Measurements from ENCODE around the gene ZBTB20.

ZBTB20 gene

GRCh38 chr3:114504941-114505628, 642.0 kb downstream of the ZBTB20 start:
- no peak for TF ChIP-seq CTCF (IDR thresholded peaks at IDR 0.05; ENCODE audit: low read depth, low read length, missing control alignments)
- no peak for DNase-seq (ENCODE audit: extremely low read depth, low read depth)
- H3K4me3 ChIP-seq (replicated peaks; ENCODE audit: low read depth, low read length) = no peak overlapping the region

- no peak for DNase-seq (ENCODE audit: extremely low read depth, low read depth)
- no peak overlapping the region for H3K4me3 ChIP-seq (replicated peaks; ENCODE audit: low read depth, low read length)
- no peak for TF ChIP-seq CTCF (IDR thresholded peaks at IDR 0.05; ENCODE audit: low read depth, low read length, missing control alignments)
These were observed 644.9 kb downstream of the ZBTB20 start for GRCh38 chr3:114502204-114502603.

GRCh38 chr3:114499976-114500375, 647.1 kb downstream of the ZBTB20 start:
- no peak overlapping the region for H3K4me3 ChIP-seq (replicated peaks; ENCODE audit: low read depth, low read length)
- no peak for TF ChIP-seq CTCF (IDR thresholded peaks at IDR 0.05; ENCODE audit: low read depth, low read length, missing control alignments)
- no peak for DNase-seq (ENCODE audit: extremely low read depth, low read depth)

GRCh38 chr3:114498539-114499370, 648.3 kb downstream of the ZBTB20 start:
- H3K4me3 ChIP-seq (replicated peaks; ENCODE audit: low read depth, low read length) = no peak overlapping the region
- peak; percentile 52 for DNase-seq (ENCODE audit: extremely low read depth, low read depth)
- no peak for TF ChIP-seq CTCF (IDR thresholded peaks at IDR 0.05; ENCODE audit: low read depth, low read length, missing control alignments)

GRCh38 chr3:114496874-114497273, 650.2 kb downstream of the ZBTB20 start:
- peak; percentile 31 for DNase-seq (ENCODE audit: extremely low read depth, low read depth)
- no peak overlapping the region for H3K4me3 ChIP-seq (replicated peaks; ENCODE audit: low read depth, low read length)
- TF ChIP-seq CTCF (IDR thresholded peaks at IDR 0.05; ENCODE audit: low read depth, low read length, missing control alignments) = no peak

GRCh38 chr3:114496466-114496865, 650.6 kb downstream of the ZBTB20 start:
- no peak overlapping the region for H3K4me3 ChIP-seq (replicated peaks; ENCODE audit: low read depth, low read length)
- DNase-seq (ENCODE audit: extremely low read depth, low read depth) = no peak
- no peak for TF ChIP-seq CTCF (IDR thresholded peaks at IDR 0.05; ENCODE audit: low read depth, low read length, missing control alignments)

All from HFF-Myc (cell line).